Measurements from ENCODE around the gene MIR17HG.
"Not testable (repeated sequence)": the region's sequence is repeated elsewhere in the genome, so short reads cannot be mapped to it uniquely, and the experiment has no call there.

MIR17HG gene

GRCh38 chr13:91314888-91315287 lies 32.6 kb upstream of the MIR17HG start:
- Histone ChIP-seq H2AK5ac (ENCODE audit: low read length, severe bottlenecking) (no peak overlapping the region), H3K18ac (ENCODE audit: low read depth in 1 of 2, low read length in 2 of 2) (no peak overlapping the region), H2AFZ (ENCODE audit: low read depth, low read length) (no peak overlapping the region), H3K79me1 (replicated peaks; ENCODE audit: low read length, poor library complexity, severe bottlenecking) (no peaks in the 10 kb centered on the region), H3K9me3 (ENCODE audit: control insufficient read depth, low read length) (no peaks in the 10 kb centered on the region), H2BK120ac (ENCODE audit: low read depth, low read length) (no peak overlapping the region), H3K4me1 (ENCODE audit: control insufficient read depth, insufficient read depth, low read depth, low read length) (no peaks in the 10 kb centered on the region), H4K8ac (ENCODE audit: low read length) (no peak overlapping the region), H3K4me3 (ENCODE audit: insufficient read depth in 1 of 2, low read depth in 1 of 2, low read length in 2 of 2) (no peak overlapping the region), H3K36me3 (ENCODE audit: control insufficient read depth in 1 of 2, insufficient read depth in 2 of 2, low read depth in 1 of 2, low read length in 2 of 2) (no peaks in the 10 kb centered on the region), H3K9ac (ENCODE audit: low read length) (no peak overlapping the region), H3K27me3 (ENCODE audit: control insufficient read depth in 1 of 2, insufficient read depth in 1 of 2, low read length in 2 of 2) (peaks cover 0 to 3% of the 10 kb centered on the region in 2 experiments), H2BK5ac (ENCODE audit: low read depth, low read length, poor library complexity, severe bottlenecking) (no peak overlapping the region), H3K27ac (ENCODE audit: low read length, poor library complexity, severe bottlenecking) (no peak overlapping the region), H3K4ac (ENCODE audit: low read depth in 1 of 2, low read length in 2 of 2) (no peak overlapping the region), H3K14ac (ENCODE audit: low read length in 2 of 2) (no peak overlapping the region), H4K91ac (ENCODE audit: low read length) (no peak overlapping the region), H2BK15ac (ENCODE audit: low read depth, poor library complexity, severe bottlenecking) (no peak overlapping the region), H2BK12ac (ENCODE audit: low read length in 2 of 2) (no peak overlapping the region), H3K23ac (ENCODE audit: low read length in 2 of 2) (no peak overlapping the region), H3K4me2 (ENCODE audit: low read length, poor library complexity, severe bottlenecking) (no peak overlapping the region)
- DNase-seq: no peak

- H3K36me3 ChIP-seq (ENCODE audit: control insufficient read depth in 1 of 2, insufficient read depth in 2 of 2, low read depth in 1 of 2, low read length in 2 of 2): no peaks in the 10 kb centered on the region
- no peak overlapping the region for H3K4me2 ChIP-seq (ENCODE audit: low read length, poor library complexity, severe bottlenecking)
- H2BK12ac ChIP-seq (ENCODE audit: low read length in 2 of 2): no peak overlapping the region
- H3K4ac ChIP-seq (ENCODE audit: low read depth in 1 of 2, low read length in 2 of 2): no peak overlapping the region
- H3K27ac ChIP-seq (ENCODE audit: low read length, poor library complexity, severe bottlenecking): no peak overlapping the region
- 87% methylated on average over 6 of the region's 6 CpGs for WGBS
- H2BK5ac ChIP-seq (ENCODE audit: low read depth, low read length, poor library complexity, severe bottlenecking): no peak overlapping the region
- no peak overlapping the region for H3K9ac ChIP-seq (ENCODE audit: low read length)
- H3K14ac ChIP-seq (ENCODE audit: low read length in 2 of 2): no peak overlapping the region
- no peak overlapping the region for H4K91ac ChIP-seq (ENCODE audit: low read length)
- no peak for DNase-seq
- no peak overlapping the region for H3K23ac ChIP-seq (ENCODE audit: low read length in 2 of 2)
- no peak overlapping the region for H2AK5ac ChIP-seq (ENCODE audit: low read length, severe bottlenecking)
- no peak overlapping the region for H2BK15ac ChIP-seq (ENCODE audit: low read depth, poor library complexity, severe bottlenecking)
- H2BK120ac ChIP-seq (ENCODE audit: low read depth, low read length): no peak overlapping the region
- H3K27me3 ChIP-seq (ENCODE audit: control insufficient read depth in 1 of 2, insufficient read depth in 1 of 2, low read length in 2 of 2): peaks cover 0 to 3% of the 10 kb centered on the region in 2 experiments
- no peaks in the 10 kb centered on the region for H3K9me3 ChIP-seq (ENCODE audit: control insufficient read depth, low read length)
- no peaks in the 10 kb centered on the region for H3K4me1 ChIP-seq (ENCODE audit: control insufficient read depth, insufficient read depth, low read depth, low read length)
- H4K8ac ChIP-seq (ENCODE audit: low read length): no peak overlapping the region
- no peak overlapping the region for H3K18ac ChIP-seq (ENCODE audit: low read depth in 1 of 2, low read length in 2 of 2)
- H2AFZ ChIP-seq (ENCODE audit: low read depth, low read length): no peak overlapping the region
- no peak overlapping the region for H3K4me3 ChIP-seq (ENCODE audit: insufficient read depth in 1 of 2, low read depth in 1 of 2, low read length in 2 of 2)
- H3K79me1 ChIP-seq (replicated peaks; ENCODE audit: low read length, poor library complexity, severe bottlenecking): no peaks in the 10 kb centered on the region
Measured at GRCh38 chr13:91318886-91319285, 28.6 kb upstream of the MIR17HG start.

- H3K14ac ChIP-seq (ENCODE audit: low read length in 2 of 2): no peak overlapping the region
- H3K4ac ChIP-seq (ENCODE audit: low read depth in 1 of 2, low read length in 2 of 2): no peak overlapping the region
- H4K91ac ChIP-seq (ENCODE audit: low read length): no peak overlapping the region
- H2BK12ac ChIP-seq (ENCODE audit: low read length in 2 of 2): no peak overlapping the region
- 96% methylated on average over 8 of the region's 8 CpGs for WGBS
- H3K79me1 ChIP-seq (replicated peaks; ENCODE audit: low read length, poor library complexity, severe bottlenecking): no peaks in the 10 kb centered on the region
- no peaks in the 10 kb centered on the region for H3K4me1 ChIP-seq (ENCODE audit: control insufficient read depth, insufficient read depth, low read depth, low read length)
- no peak overlapping the region for H3K4me2 ChIP-seq (ENCODE audit: low read length, poor library complexity, severe bottlenecking)
- no peak overlapping the region for H2AK5ac ChIP-seq (ENCODE audit: low read length, severe bottlenecking)
- H2BK5ac ChIP-seq (ENCODE audit: low read depth, low read length, poor library complexity, severe bottlenecking): no peak overlapping the region
- H2BK15ac ChIP-seq (ENCODE audit: low read depth, poor library complexity, severe bottlenecking): no peak overlapping the region
- H3K23ac ChIP-seq (ENCODE audit: low read length in 2 of 2): no peak overlapping the region
- no peak overlapping the region for H3K4me3 ChIP-seq (ENCODE audit: insufficient read depth in 1 of 2, low read depth in 1 of 2, low read length in 2 of 2)
- no peak overlapping the region for H3K27ac ChIP-seq (ENCODE audit: low read length, poor library complexity, severe bottlenecking)
- H3K9ac ChIP-seq (ENCODE audit: low read length): no peak overlapping the region
- no peaks in the 10 kb centered on the region for H3K9me3 ChIP-seq (ENCODE audit: control insufficient read depth, low read length)
- H3K36me3 ChIP-seq (ENCODE audit: control insufficient read depth in 1 of 2, insufficient read depth in 2 of 2, low read depth in 1 of 2, low read length in 2 of 2): no peaks in the 10 kb centered on the region
- no peak for DNase-seq
- no peak overlapping the region for H3K18ac ChIP-seq (ENCODE audit: low read depth in 1 of 2, low read length in 2 of 2)
- no peak overlapping the region for H4K8ac ChIP-seq (ENCODE audit: low read length)
- peaks cover 0 to 3% of the 10 kb centered on the region in 2 experiments for H3K27me3 ChIP-seq (ENCODE audit: control insufficient read depth in 1 of 2, insufficient read depth in 1 of 2, low read length in 2 of 2)
- no peak overlapping the region for H2BK120ac ChIP-seq (ENCODE audit: low read depth, low read length)
- no peak overlapping the region for H2AFZ ChIP-seq (ENCODE audit: low read depth, low read length)
Measured at GRCh38 chr13:91319996-91320395, 27.5 kb upstream of the MIR17HG start.

DNA sequence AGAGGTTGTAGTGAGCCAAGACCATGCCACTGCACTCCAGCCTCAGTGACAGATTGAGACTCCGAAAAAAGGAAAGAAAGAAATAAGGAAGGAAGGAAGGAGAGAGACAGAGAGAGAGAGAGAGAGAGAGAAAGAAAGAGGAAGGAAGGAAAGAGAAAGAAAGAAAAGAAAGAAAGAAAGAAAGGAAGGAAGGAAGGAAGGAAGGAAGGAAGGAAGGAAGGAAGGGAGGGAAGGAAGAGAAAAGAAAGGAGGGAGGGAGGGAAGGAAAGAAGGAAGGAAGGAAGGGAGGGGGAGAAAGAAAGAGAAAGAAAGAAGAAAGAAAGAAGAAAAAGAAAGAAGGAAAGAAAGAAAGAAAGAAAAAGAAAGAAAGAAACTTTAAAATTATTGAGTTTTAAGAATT lies 26.5 kb upstream of the MIR17HG start:
- H3K4me2 ChIP-seq (ENCODE audit: low read length, poor library complexity, severe bottlenecking); H3K4me3 ChIP-seq (ENCODE audit: insufficient read depth in 1 of 2, low read depth in 1 of 2, low read length in 2 of 2); DNase-seq; H3K4me1 ChIP-seq (ENCODE audit: control insufficient read depth, insufficient read depth, low read depth, low read length); H4K8ac ChIP-seq (ENCODE audit: low read length); H2AFZ ChIP-seq (ENCODE audit: low read depth, low read length); H2AK5ac ChIP-seq (ENCODE audit: low read length, severe bottlenecking); H3K9me3 ChIP-seq (ENCODE audit: control insufficient read depth, low read length); H3K23ac ChIP-seq (ENCODE audit: low read length in 2 of 2); H3K14ac ChIP-seq (ENCODE audit: low read length in 2 of 2); H3K9ac ChIP-seq (ENCODE audit: low read length); H3K27me3 ChIP-seq (ENCODE audit: control insufficient read depth in 1 of 2, insufficient read depth in 1 of 2, low read length in 2 of 2); H3K79me1 ChIP-seq (replicated peaks; ENCODE audit: low read length, poor library complexity, severe bottlenecking); H2BK12ac ChIP-seq (ENCODE audit: low read length in 2 of 2); H3K36me3 ChIP-seq (ENCODE audit: control insufficient read depth in 1 of 2, insufficient read depth in 2 of 2, low read depth in 1 of 2, low read length in 2 of 2); H2BK15ac ChIP-seq (ENCODE audit: low read depth, poor library complexity, severe bottlenecking); H2BK5ac ChIP-seq (ENCODE audit: low read depth, low read length, poor library complexity, severe bottlenecking); H3K18ac ChIP-seq (ENCODE audit: low read depth in 1 of 2, low read length in 2 of 2); H3K27ac ChIP-seq (ENCODE audit: low read length, poor library complexity, severe bottlenecking); H3K4ac ChIP-seq (ENCODE audit: low read depth in 1 of 2, low read length in 2 of 2); H2BK120ac ChIP-seq (ENCODE audit: low read depth, low read length); H4K91ac ChIP-seq (ENCODE audit: low read length): not testable (repeated sequence)
- 94% methylated on average over 1 of the region's 1 CpG for WGBS
